Mucosa of descending colon (tissue), 3 donors: ENCODE results near the gene SEC16A. TPM values are rescaled to one million over a fixed set of nuclear protein-coding genes. Genes with fewer than 3 reads are reported as not detected.
"Not testable (repeated sequence)": the region's sequence is repeated elsewhere in the genome, so short reads cannot be mapped to it uniquely, and the experiment has no call there.

Experiments
- ATAC-seq: fragments of 200-7000 bp; cut with Tn5 transposase; one replicate; pipeline ENCODE4 v1.9.1; 2020; ENCODE audit warnings: mild to moderate bottlenecking, moderate library complexity
- DNase-seq, 3 donors: peaks; one replicate each; pipeline ENCODE4 v3.0.0-alpha.2; 2020
- H3K36me3 ChIP-seq: fragments of 200-600 bp; one replicate; pipeline ENCODE4 v1.8.0; 2021; ENCODE audit warnings: low read depth, mild to moderate bottlenecking
- H3K4me1 ChIP-seq: fragments of 200-600 bp; one replicate; pipeline ENCODE4 v1.8.0; 2021; ENCODE audit warnings: low read depth, mild to moderate bottlenecking
- H3K4me3 ChIP-seq: fragments of 200-600 bp; one replicate; pipeline ENCODE4 v1.8.0; 2021; ENCODE audit warnings: mild to moderate bottlenecking
- H3K9me3 ChIP-seq: fragments of 200-600 bp; one replicate; pipeline ENCODE4 v1.8.0; 2021; ENCODE audit warnings: mild to moderate bottlenecking
- CTCF ChIP-seq: fragments of 200-600 bp; IDR thresholded peaks from one replicate; pipeline ENCODE4 v1.8.0; 2022; ENCODE audit warnings: antibody characterized with exemption, mild to moderate bottlenecking
- intact Hi-C, 2 donors: fragments of 100-400 bp; cut with DNase I in 1 of 2; cut with micrococcal nuclease in 1 of 2; formaldehyde crosslinking; loops; one replicate each; pipeline versions ENCODE4 v1.11.0 to v1.11.1; 2022; cut with DNase I, micrococcal nuclease
- total RNA-seq, 3 donors: library from RNA; stranded (reverse); fragmentation: NEBNext Ultra II Directional in 2 of 3; extraction: Animal tissue kit (Norgen Biotek cat#: 25700) in 2 of 3; gene quantifications; one replicate each; pipeline versions ENCODE4 v1.2.1 to v1.2.4, GENCODE V29; 2021 to 2023
- donor health status: DM: no; HTN: no; CAD: no; lungs with moderate emphysema.
- donor health status: DM: no; HTN: no; CAD: no.
- donor health status: DM: no; HTN: yes; CAD: no.

The SEC16A gene
- total RNA-seq, 3 donors from 2014 or later: 60.0 to 69.5 (median 69.3) TPM

- H3K4me3 ChIP-seq: no peak overlapping the region
- no peak for TF ChIP-seq CTCF
- H3K4me1 ChIP-seq: no peaks in the 10 kb centered on the region
- H3K36me3 ChIP-seq: no peaks in the 10 kb centered on the region
- intact Hi-C loops: no loop called here
- no peak for DNase-seq
- ATAC-seq: no peak
- H3K9me3 ChIP-seq: no peaks in the 10 kb centered on the region
These were observed 53.7 kb downstream of the SEC16A start for GRCh38 chr9:136429075-136429628.

GRCh38 chr9:136426787-136427186 is 56.1 kb downstream of the SEC16A start:
- ATAC-seq (no peak), DNase-seq (no peak)
- Histone ChIP-seq H3K36me3 (no peaks in the 10 kb centered on the region), H3K9me3 (no peaks in the 10 kb centered on the region), H3K4me3 (no peak overlapping the region), H3K4me1 (no peaks in the 10 kb centered on the region)
- TF ChIP-seq CTCF: no peak
- intact Hi-C loops: no loop called here

GRCh38 chr9:136425367-136425766 is 57.5 kb downstream of the SEC16A start:
- H3K4me1 ChIP-seq, H3K36me3 ChIP-seq, H3K9me3 ChIP-seq, intact Hi-C loops, H3K4me3 ChIP-seq, ATAC-seq, DNase-seq: not testable (repeated sequence)

GRCh38 chr9:136424750-136425362 is 58.0 kb downstream of the SEC16A start:
- no peak for TF ChIP-seq CTCF
- DNase-seq (no peak), ATAC-seq (no peak)
- Histone ChIP-seq H3K4me3 (no peak overlapping the region), H3K4me1 (no peaks in the 10 kb centered on the region), H3K36me3 (no peaks in the 10 kb centered on the region), H3K9me3 (no peaks in the 10 kb centered on the region)
- intact Hi-C loops: no loop called here

GRCh38 chr9:136423432-136424146 is 59.3 kb downstream of the SEC16A start:
- TF ChIP-seq CTCF: no peak
- Histone ChIP-seq H3K4me1 (no peaks in the 10 kb centered on the region), H3K36me3 (peaks cover 3% of the 10 kb centered on the region), H3K4me3 (no peak overlapping the region), H3K9me3 (no peaks in the 10 kb centered on the region)
- intact Hi-C loops: no loop called here
- ATAC-seq (no peak), DNase-seq (no peak)

GRCh38 chr9:136422876-136423275 is 60.0 kb downstream of the SEC16A start:
- peaks cover 7% of the 10 kb centered on the region for H3K36me3 ChIP-seq
- ATAC-seq: no peak
- H3K4me3 ChIP-seq: no peak overlapping the region
- intact Hi-C loops: no loop called here
- no peak for TF ChIP-seq CTCF
- H3K4me1 ChIP-seq: no peaks in the 10 kb centered on the region
- H3K9me3 ChIP-seq: no peaks in the 10 kb centered on the region
- DNase-seq: no peak
